CD4-positive, alpha-beta T cell (primary cell): Measurements from ENCODE around the gene CCNI. TPM values are rescaled to one million over a fixed set of nuclear protein-coding genes. Genes with fewer than 3 reads are reported as not detected.

Experiments used
- ATAC-seq: fragments of 200-7000 bp; cut with Tn5 transposase; one replicate; pipeline ENCODE4 v1.10.0; 2022; ENCODE audit warnings: mild to moderate bottlenecking; ENCODE audit not compliant: poor library complexity
- CTCF ChIA-PET: fragments of 350-600 bp; sonication (Branson Sonifier 250); formaldehyde crosslinking; loops from one replicate; lab custom pipeline; 2021; ENCODE audit warnings: antibody characterized with exemption, inconsistent platforms; lab: Charles Lee
- POLR2A ChIA-PET: fragments of 350-600 bp; sonication (Branson Sonifier 250); formaldehyde crosslinking; loops from one replicate; lab custom pipeline; 2021; ENCODE audit warnings: antibody characterized with exemption, inconsistent platforms; lab: Charles Lee
- DNase-seq, 14 experiments: peaks; one replicate each; pipeline ENCODE4 v3.0.0-alpha.2; 2013 to 2020; ENCODE audit warnings: mixed read lengths in 2 of 14
- H3K27ac ChIP-seq, 2 donors: one replicate each; pipeline versions ENCODE4 v1.5.1 to v1.7.0; 2013; ENCODE audit warnings: low read length in 2 of 2, low read depth in 1 of 2, mild to moderate bottlenecking in 1 of 2
- H3K27me3 ChIP-seq, 2 experiments: 1 replicate in 1 of 2; 2 replicates in 1 of 2; pipeline versions ENCODE4 v1.6.1 to v1.7.0; 2013; ENCODE audit warnings: low read length in 2 of 2, control low read depth in 1 of 2, mild to moderate bottlenecking in 1 of 2, moderate library complexity in 1 of 2; ENCODE audit not compliant: insufficient read depth in 2 of 2, control insufficient read depth in 1 of 2
- H3K36me3 ChIP-seq: one replicate; pipeline ENCODE4 v1.6.1; 2013; ENCODE audit warnings: low read length, control low read depth; ENCODE audit not compliant: insufficient read depth
- H3K4me1 ChIP-seq: one replicate; pipeline ENCODE4 v1.6.1; 2013; ENCODE audit warnings: low read length, control low read depth; ENCODE audit not compliant: insufficient read depth
- H3K4me3 ChIP-seq: one replicate; pipeline ENCODE4 v1.5.1; 2013; ENCODE audit warnings: mild to moderate bottlenecking, low read length, moderate library complexity
- H3K9me3 ChIP-seq, 2 experiments: 1 replicate in 1 of 2; 2 replicates in 1 of 2; pipeline versions ENCODE4 v1.6.1 to v1.7.0; 2013; ENCODE audit warnings: low read length in 2 of 2, mild to moderate bottlenecking in 2 of 2, control low read depth in 1 of 2, moderate library complexity in 1 of 2; ENCODE audit not compliant: control insufficient read depth in 1 of 2, insufficient read depth in 1 of 2
- H3K27ac Mint-ChIP-seq: one replicate; pipeline ENCODE4 v1.8.0; 2020; ENCODE audit warnings: mixed read lengths
- H3K27me3 Mint-ChIP-seq: one replicate; pipeline ENCODE4 v1.8.0; 2021; ENCODE audit warnings: mixed read lengths
- H3K36me3 Mint-ChIP-seq: one replicate; pipeline ENCODE4 v1.8.0; 2021; ENCODE audit warnings: low read depth, mixed read lengths
- H3K4me1 Mint-ChIP-seq: one replicate; pipeline ENCODE4 v1.8.0; 2021; ENCODE audit warnings: low read depth, mixed read lengths
- H3K4me3 Mint-ChIP-seq: one replicate; pipeline ENCODE4 v1.8.0; 2020; ENCODE audit warnings: mild to moderate bottlenecking, mixed read lengths
- H3K9me3 Mint-ChIP-seq: one replicate; pipeline ENCODE4 v1.8.0; 2020; ENCODE audit warnings: mixed read lengths
- intact Hi-C, 2 experiments: fragments of 100-400 bp; cut with DNase I in 1 of 2; cut with micrococcal nuclease in 1 of 2; formaldehyde crosslinking; loops; one replicate each; pipeline versions ENCODE4 v1.15.1 to v1.9.0; 2023 to 2025; cut with DNase I, micrococcal nuclease
- total RNA-seq, 174 experiments: library from RNA in 2 of 174; stranded (reverse) in 2 of 174; gene quantifications; one replicate each; pipeline ENCODE4 v1.2.3 and lab custom pipeline; 2021 to 2026
- TF ChIP-seq, protein P1 (sequence below): fragments of 200-600 bp; IDR thresholded peaks from one replicate; pipeline ENCODE4 v1.8.0; 2022; ENCODE audit warnings: antibody characterized with exemption, mild to moderate bottlenecking

The CCNI gene
- total RNA-seq, 2 experiments from 2014 or later: 385 to 418 TPM

DNA sequence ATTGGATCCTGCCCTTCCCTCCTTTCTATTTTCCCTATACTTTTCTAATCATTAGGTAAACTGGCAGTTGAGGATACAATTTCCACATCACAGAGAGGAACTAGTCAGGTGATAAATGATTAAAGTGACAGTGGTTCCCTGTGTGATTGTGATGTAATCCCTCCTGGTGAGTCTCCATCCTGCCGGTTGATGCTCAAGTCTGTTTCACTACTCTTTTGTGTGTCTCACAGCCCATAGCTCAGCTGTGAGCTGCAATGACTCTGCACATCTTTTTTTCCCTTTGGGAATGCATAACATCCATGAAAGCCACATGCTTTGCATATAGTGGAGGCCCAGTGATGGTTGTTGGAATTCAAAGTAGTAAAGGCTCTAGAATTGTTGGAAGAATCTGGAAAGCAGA lies 60.4 kb downstream of the CCNI start:
- DNase-seq: no peak
- peak overlapping the region; percentile 39 for H3K27ac Mint-ChIP-seq
- H3K4me1 Mint-ChIP-seq: peaks cover 53% of the 10 kb centered on the region

DNA sequence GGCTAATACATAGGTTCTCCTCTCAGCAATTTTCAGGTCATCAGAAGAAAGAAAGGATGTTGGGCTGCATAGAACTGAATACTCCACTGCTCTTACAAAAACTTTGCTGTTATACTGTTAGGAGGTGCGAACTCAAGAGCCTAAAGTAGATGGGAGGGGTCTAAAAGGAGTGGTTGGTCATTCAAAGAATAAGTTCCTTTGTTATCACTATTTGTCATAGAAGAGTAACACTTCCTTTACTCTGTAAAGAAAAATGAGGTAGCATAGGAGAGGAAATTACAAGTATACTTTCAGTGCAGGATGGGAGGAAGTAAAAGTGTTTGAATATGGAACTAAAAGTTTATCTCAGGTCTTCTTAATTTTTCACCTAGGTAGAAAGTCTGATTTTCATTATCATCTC lies 61.5 kb downstream of the CCNI start:
- Histone ChIP-seq H3K27me3 (no peaks in the 10 kb centered on the region), H3K36me3 (no peaks in the 10 kb centered on the region), H3K9me3 (no peaks in the 10 kb centered on the region), H3K4me3 (no peak overlapping the region), H3K4me1 (peaks cover 20% of the 10 kb centered on the region), H3K27ac (no peak overlapping the region)
- CTCF ChIA-PET: no interaction called here
- Mint-ChIP-seq H3K9me3 (no peaks in the 10 kb centered on the region), H3K36me3 (peaks cover 19% of the 10 kb centered on the region), H3K4me1 (peaks cover 60% of the 10 kb centered on the region), H3K27me3 (no peaks in the 10 kb centered on the region), H3K4me3 (no peak overlapping the region), H3K27ac (peak overlapping the region; percentile 8)
- ATAC-seq: no peak
- TF ChIP-seq, protein P1, sequence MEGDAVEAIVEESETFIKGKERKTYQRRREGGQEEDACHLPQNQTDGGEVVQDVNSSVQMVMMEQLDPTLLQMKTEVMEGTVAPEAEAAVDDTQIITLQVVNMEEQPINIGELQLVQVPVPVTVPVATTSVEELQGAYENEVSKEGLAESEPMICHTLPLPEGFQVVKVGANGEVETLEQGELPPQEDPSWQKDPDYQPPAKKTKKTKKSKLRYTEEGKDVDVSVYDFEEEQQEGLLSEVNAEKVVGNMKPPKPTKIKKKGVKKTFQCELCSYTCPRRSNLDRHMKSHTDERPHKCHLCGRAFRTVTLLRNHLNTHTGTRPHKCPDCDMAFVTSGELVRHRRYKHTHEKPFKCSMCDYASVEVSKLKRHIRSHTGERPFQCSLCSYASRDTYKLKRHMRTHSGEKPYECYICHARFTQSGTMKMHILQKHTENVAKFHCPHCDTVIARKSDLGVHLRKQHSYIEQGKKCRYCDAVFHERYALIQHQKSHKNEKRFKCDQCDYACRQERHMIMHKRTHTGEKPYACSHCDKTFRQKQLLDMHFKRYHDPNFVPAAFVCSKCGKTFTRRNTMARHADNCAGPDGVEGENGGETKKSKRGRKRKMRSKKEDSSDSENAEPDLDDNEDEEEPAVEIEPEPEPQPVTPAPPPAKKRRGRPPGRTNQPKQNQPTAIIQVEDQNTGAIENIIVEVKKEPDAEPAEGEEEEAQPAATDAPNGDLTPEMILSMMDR: no peak
- POLR2A ChIA-PET: interaction anchor here (0.9 kb wide), 1 partner anchor 25 kb away, joined by 4 read pairs; no protein-coding TSS in a partner anchor
- DNase-seq: no peak
- intact Hi-C loops: no loop called here

More for the DNA sequence above, 60.4 kb downstream of the CCNI start:
- intact Hi-C loops: no loop called here
- no peak overlapping the region for H3K4me3 Mint-ChIP-seq
- no peaks in the 10 kb centered on the region for H3K27me3 Mint-ChIP-seq
- no peaks in the 10 kb centered on the region for H3K9me3 ChIP-seq
- H3K4me1 ChIP-seq: peaks cover 16% of the 10 kb centered on the region
- no peaks in the 10 kb centered on the region for H3K27me3 ChIP-seq
- H3K9me3 Mint-ChIP-seq: no peaks in the 10 kb centered on the region
- H3K36me3 ChIP-seq: no peaks in the 10 kb centered on the region
- no peak for ATAC-seq
- CTCF ChIA-PET: no interaction called here
- TF ChIP-seq, protein P1: no peak
- H3K4me3 ChIP-seq: no peak overlapping the region
- H3K36me3 Mint-ChIP-seq: peaks cover 29% of the 10 kb centered on the region
- POLR2A ChIA-PET: interaction anchor here (0.9 kb wide), 1 partner anchor 26 kb away, joined by 4 read pairs; no protein-coding TSS in a partner anchor
- no peak overlapping the region for H3K27ac ChIP-seq

DNA sequence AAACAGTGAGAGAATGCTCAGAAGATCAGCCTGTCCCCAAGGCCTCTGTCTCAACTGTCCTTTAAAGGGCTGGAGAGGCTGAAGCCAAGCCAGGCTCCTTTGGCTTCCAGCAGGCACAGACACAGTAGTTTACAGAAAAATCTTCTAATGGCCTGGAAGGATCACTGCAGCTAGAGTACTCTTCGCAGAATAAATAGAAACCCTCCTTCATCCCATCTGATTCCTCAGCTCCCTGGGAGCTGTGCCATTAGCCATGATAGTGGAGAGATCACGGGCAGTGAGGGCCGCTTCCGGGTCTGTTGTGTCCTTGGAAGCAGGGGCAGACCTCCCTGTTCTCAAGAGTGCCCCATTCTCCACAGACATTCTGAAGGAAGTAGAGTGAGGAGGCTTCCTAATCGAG lies 63.1 kb downstream of the CCNI start:
- TF ChIP-seq, protein P1: no peak
- Mint-ChIP-seq H3K4me1 (peaks cover 76% of the 10 kb centered on the region), H3K9me3 (no peaks in the 10 kb centered on the region), H3K36me3 (peaks cover 13% of the 10 kb centered on the region), H3K4me3 (no peak overlapping the region), H3K27ac (no peak overlapping the region), H3K27me3 (no peaks in the 10 kb centered on the region)
- no peaks in the 10 kb centered on the region for H3K9me3 ChIP-seq
- no peak for ATAC-seq
- H3K27me3 ChIP-seq: no peaks in the 10 kb centered on the region
- H3K36me3 ChIP-seq: no peaks in the 10 kb centered on the region
- POLR2A ChIA-PET: interaction anchor here (0.9 kb wide), 1 partner anchor 20 kb away, joined by 3 read pairs; no protein-coding TSS in a partner anchor
- no peak for DNase-seq
- intact Hi-C loops: no loop called here
- H3K4me1 ChIP-seq: peaks cover 33% of the 10 kb centered on the region
- CTCF ChIA-PET: no interaction called here
- no peak overlapping the region for H3K27ac ChIP-seq
- H3K4me3 ChIP-seq: no peak overlapping the region
